Stomach smooth muscle (tissue), 2 donors: ENCODE results near the gene PSME3.
A peak's percentile ranks its signal among the peaks of the same experiment; 100 is the strongest.

Experiments
- H3K27ac ChIP-seq: one replicate; pipeline ENCODE4 v1.7.0; 2013; ENCODE audit warnings: mild to moderate bottlenecking, low read length, inconsistent platforms
- H3K27me3 ChIP-seq, 2 donors: one replicate each; pipeline ENCODE4 v1.7.0; 2013; ENCODE audit warnings: low read length in 2 of 2; ENCODE audit not compliant: insufficient read depth in 2 of 2, control insufficient read depth in 1 of 2
- H3K36me3 ChIP-seq, 2 donors: one replicate each; pipeline ENCODE4 v1.7.0; 2013; ENCODE audit warnings: low read length in 2 of 2; ENCODE audit not compliant: control insufficient read depth in 2 of 2, insufficient read depth in 2 of 2
- H3K4me1 ChIP-seq: one replicate; pipeline ENCODE4 v1.7.0; 2013; ENCODE audit warnings: low read length; ENCODE audit not compliant: control insufficient read depth, insufficient read depth
- H3K4me3 ChIP-seq, 2 donors: one replicate each; pipeline ENCODE4 v1.7.0; 2013; ENCODE audit warnings: low read length in 2 of 2
- H3K9ac ChIP-seq, 2 donors: one replicate each; pipeline ENCODE4 v1.7.0; 2013; ENCODE audit warnings: low read length in 2 of 2, mild to moderate bottlenecking in 1 of 2
- H3K9me3 ChIP-seq, 2 donors: one replicate each; pipeline ENCODE4 v1.7.0; 2013; ENCODE audit warnings: low read length in 2 of 2; ENCODE audit not compliant: control insufficient read depth in 2 of 2
- donor health status: healthy.
- donor health status: Pancreatic carcinoma.

Gene PSME3

GRCh38 chr17:42844271-42844670 is 11.1 kb downstream of the PSME3 start, which contains the start of gene AOC2:
TSS of gene AOC2 (plus strand) at chr17:42844580. CDS start at chr17:42844627, 47 bp downstream.
- Histone ChIP-seq H3K4me3 (no peak within 1 kb of the TSS), H3K27ac (peak within 1 kb of the TSS; percentile 60), H3K36me3 (peaks cover 30 to 46% of the 10 kb centered on the region in 2 donors), H3K9me3 (no peaks in the 10 kb centered on the region), H3K9ac (no peak within 1 kb of the TSS), H3K27me3 (no peaks in the 10 kb centered on the region), H3K4me1 (peaks cover 5% of the 10 kb centered on the region)

- Histone ChIP-seq H3K9me3 (no peaks in the 10 kb centered on the region), H3K27me3 (no peaks in the 10 kb centered on the region), H3K9ac (no peak overlapping the region), H3K36me3 (peaks cover 26 to 44% of the 10 kb centered on the region in 2 donors), H3K4me1 (peaks cover 12% of the 10 kb centered on the region), H3K27ac (no peak overlapping the region), H3K4me3 (no peak overlapping the region)
These were observed 11.8 kb downstream of the PSME3 start for GRCh38 chr17:42844761-42845555.

GRCh38 chr17:42845556-42845917 is 12.3 kb downstream of the PSME3 start:
- Histone ChIP-seq H3K27ac (no peak overlapping the region), H3K9me3 (no peaks in the 10 kb centered on the region), H3K9ac (no peak overlapping the region), H3K36me3 (peaks cover 26 to 42% of the 10 kb centered on the region in 2 donors), H3K4me3 (no peak overlapping the region), H3K4me1 (peaks cover 18% of the 10 kb centered on the region), H3K27me3 (no peaks in the 10 kb centered on the region)

GRCh38 chr17:42845918-42846593 is 12.9 kb downstream of the PSME3 start:
- Histone ChIP-seq H3K9me3 (no peaks in the 10 kb centered on the region), H3K27me3 (no peaks in the 10 kb centered on the region), H3K4me1 (peaks cover 20% of the 10 kb centered on the region), H3K27ac (no peak overlapping the region), H3K36me3 (peaks cover 26 to 40% of the 10 kb centered on the region in 2 donors), H3K9ac (no peak overlapping the region), H3K4me3 (no peak overlapping the region)

GRCh38 chr17:42846594-42847280 is 13.5 kb downstream of the PSME3 start:
- Histone ChIP-seq H3K9ac (no peak overlapping the region), H3K9me3 (no peaks in the 10 kb centered on the region), H3K27me3 (no peaks in the 10 kb centered on the region), H3K4me1 (peaks cover 21% of the 10 kb centered on the region), H3K4me3 (no peak overlapping the region), H3K36me3 (peaks cover 19 to 34% of the 10 kb centered on the region in 2 donors), H3K27ac (no peak overlapping the region)

- no peak overlapping the region for H3K27ac ChIP-seq
- H3K4me1 ChIP-seq: peaks cover 22% of the 10 kb centered on the region
- no peaks in the 10 kb centered on the region for H3K9me3 ChIP-seq
- peaks cover 10 to 23% of the 10 kb centered on the region in 2 donors for H3K36me3 ChIP-seq
- H3K9ac ChIP-seq: no peak overlapping the region
- no peaks in the 10 kb centered on the region for H3K27me3 ChIP-seq
- no peak overlapping the region for H3K4me3 ChIP-seq
These were observed 14.9 kb downstream of the PSME3 start for GRCh38 chr17:42848093-42848492.

- Histone ChIP-seq H3K9ac (no peak overlapping the region), H3K27ac (no peak overlapping the region), H3K4me1 (peaks cover 26% of the 10 kb centered on the region)
These were observed 15.8 kb downstream of the PSME3 start for GRCh38 chr17:42849031-42849430.

GRCh38 chr17:42849451-42850181 is 16.4 kb downstream of the PSME3 start:
- Histone ChIP-seq H3K4me3 (peak overlapping the region in 1 of 2 donors; percentile 64), H3K36me3 (peaks cover 8 to 13% of the 10 kb centered on the region in 2 donors), H3K9ac (peak overlapping the region; percentile 29 to 35), H3K27ac (no peak overlapping the region), H3K9me3 (no peaks in the 10 kb centered on the region), H3K4me1 (peaks cover 31% of the 10 kb centered on the region), H3K27me3 (no peaks in the 10 kb centered on the region)

More at GRCh38 chr17:42849031-42849430, 15.8 kb downstream of the PSME3 start:
- Histone ChIP-seq H3K9me3 (no peaks in the 10 kb centered on the region), H3K4me3 (no peak overlapping the region), H3K36me3 (peaks cover 8 to 17% of the 10 kb centered on the region in 2 donors), H3K27me3 (no peaks in the 10 kb centered on the region)

- peaks cover 42% of the 10 kb centered on the region for H3K4me1 ChIP-seq
- peak within 1 kb of the TSS; percentile 86 to 91 for H3K9ac ChIP-seq
These were observed 17.8 kb downstream of the PSME3 start, which contains the start of gene AOC3 for GRCh38 chr17:42850954-42851353. TSS of gene AOC3 (plus strand) at chr17:42851199. CDS start at chr17:42851344, 145 bp downstream.

More at GRCh38 chr17:42850954-42851353, 17.8 kb downstream of the PSME3 start, which contains the start of gene AOC3:
- Histone ChIP-seq H3K27ac (peak within 1 kb of the TSS; percentile 98), H3K36me3 (peaks cover 8 to 11% of the 10 kb centered on the region in 2 donors), H3K27me3 (no peaks in the 10 kb centered on the region), H3K9me3 (no peaks in the 10 kb centered on the region), H3K4me3 (peak within 1 kb of the TSS; percentile 89 to 93)
